HepG2 (cell line): ENCODE data around the gene EEFSEC. TPM values are rescaled to one million over a fixed set of nuclear protein-coding genes. Genes with fewer than 3 reads are reported as not detected.

Experiments
- ARID4A ChIP-seq: sonication (generic); formaldehyde crosslinking; IDR thresholded peaks from 2 replicates; pipeline ENCODE4 v1.5.0; 2020; ENCODE audit warnings: mild to moderate bottlenecking, missing genetic modification reagents, borderline replicate concordance
- CAMTA2 ChIP-seq: sonication (generic); formaldehyde crosslinking; IDR thresholded peaks from 2 replicates; pipeline ENCODE4 v1.4.0; 2020; ENCODE audit warnings: mild to moderate bottlenecking, missing genetic modification reagents, borderline replicate concordance
- E2F1 ChIP-seq: sonication (generic); formaldehyde crosslinking; IDR thresholded peaks from 2 replicates; pipeline ENCODE4 v1.5.0; 2020; ENCODE audit warnings: missing genetic modification reagents
- E2F2 ChIP-seq: sonication (generic); formaldehyde crosslinking; IDR thresholded peaks from 2 replicates; pipeline ENCODE4 v1.4.0; 2020; ENCODE audit warnings: missing genetic modification reagents, borderline replicate concordance
- FOXM1 ChIP-seq: sonication (generic); formaldehyde crosslinking; IDR thresholded peaks from 2 replicates; pipeline ENCODE4 v1.5.0; 2020; ENCODE audit warnings: missing genetic modification reagents
- GZF1 ChIP-seq: sonication (generic); formaldehyde crosslinking; IDR thresholded peaks from 2 replicates; pipeline ENCODE4 v1.5.1; 2020; ENCODE audit warnings: mild to moderate bottlenecking, missing genetic modification reagents
- HNF4G ChIP-seq, 2 experiments: sonication (generic) in 1 of 2; formaldehyde crosslinking in 1 of 2; IDR thresholded peaks; 2 replicates each; pipeline versions ENCODE4 v1.4.0 to v1.6.1; 2011 to 2020; ENCODE audit warnings: borderline replicate concordance in 2 of 2, low read depth in 2 of 2, mild to moderate bottlenecking in 2 of 2, low read length in 1 of 2, missing genetic modification reagents in 1 of 2, moderate library complexity in 1 of 2
- HOXA5 ChIP-seq: sonication (generic); formaldehyde crosslinking; IDR thresholded peaks from 2 replicates; pipeline ENCODE4 v1.4.0; 2020; ENCODE audit warnings: missing genetic modification reagents
- KLF9 ChIP-seq: IDR thresholded peaks from 2 replicates; pipeline ENCODE4 v1.6.1; 2016; ENCODE audit warnings: low read depth
- LCORL ChIP-seq, 2 experiments: fragments of 450-650 bp in 1 of 2; sonication (generic) in 1 of 2; formaldehyde crosslinking in 1 of 2; IDR thresholded peaks; 2 replicates each; pipeline versions ENCODE4 v1.5.0 to v1.6.1; 2017 to 2020; ENCODE audit warnings: antibody characterized with exemption in 1 of 2, missing genetic modification reagents in 1 of 2
- MIXL1 ChIP-seq: IDR thresholded peaks from 2 replicates; pipeline ENCODE4 v1.6.1; 2016
- NFKBIZ ChIP-seq: IDR thresholded peaks from 2 replicates; pipeline ENCODE4 v1.6.1; 2018; ENCODE audit warnings: missing genetic modification reagents, missing compliant biosample characterization
- PITX1 ChIP-seq: sonication (generic); formaldehyde crosslinking; IDR thresholded peaks from 2 replicates; pipeline ENCODE4 v1.5.1; 2020; ENCODE audit warnings: mild to moderate bottlenecking, missing genetic modification reagents
- RAD21 ChIP-seq: fragments of 450-650 bp; formaldehyde crosslinking; IDR thresholded peaks from 2 replicates; pipeline ENCODE4 v1.5.0; 2020; ENCODE audit warnings: mild to moderate bottlenecking
- RBM22 ChIP-seq: fragments of 200-400 bp; formaldehyde crosslinking; optimal IDR thresholded peaks from 2 replicates; pipeline ENCODE3; 2017; ENCODE audit warnings: mild to moderate bottlenecking, low read length, moderate library complexity
- SKI ChIP-seq: fragments of 450-650 bp; IDR thresholded peaks from one replicate; pipeline ENCODE4 v1.6.1; 2018; ENCODE audit warnings: mild to moderate bottlenecking; ENCODE audit not compliant: partially characterized antibody
- SNRNP70 ChIP-seq: fragments of 200-400 bp; formaldehyde crosslinking; IDR thresholded peaks from 2 replicates; pipeline ENCODE4 v1.6.1; 2017; ENCODE audit warnings: mild to moderate bottlenecking, low read depth, low read length, moderate library complexity
- THAP7 ChIP-seq: sonication (generic); formaldehyde crosslinking; IDR thresholded peaks from 2 replicates; pipeline ENCODE4 v1.8.1; 2023; ENCODE audit warnings: mild to moderate bottlenecking, missing genetic modification reagents
- ZNF33B ChIP-seq: sonication (generic); formaldehyde crosslinking; IDR thresholded peaks from 2 replicates; pipeline ENCODE4 v1.5.1; 2020; ENCODE audit warnings: mild to moderate bottlenecking, missing genetic modification reagents
- ZNF788 ChIP-seq: sonication (generic); formaldehyde crosslinking; IDR thresholded peaks from 2 replicates; pipeline ENCODE4 v1.5.0; 2020; ENCODE audit warnings: mild to moderate bottlenecking, missing genetic modification reagents, borderline replicate concordance
- polyA plus RNA-seq, 8 experiments: library from polyadenylated mRNA; depleted of rRNA in 3 of 8; stranded (reverse) in 7 of 8; unstranded in 1 of 8; fragments of >200 nt; fragmentation: Illumina TruSeq in 4 of 8; extraction: Trizol in 4 of 8; gene quantifications; 2 replicates each; pipeline versions ENCODE4 v1.2.1 to v1.2.3, GENCODE V29; 2011 to 2016; ENCODE audit warnings: low read depth in 4 of 8, missing spikeins in 1 of 8, mixed read lengths in 1 of 8; ENCODE audit not compliant: insufficient read depth in 1 of 8
- total RNA-seq, 5 experiments: library from RNA; depleted of rRNA; stranded (reverse); fragments of >200 nt; fragmentation: Illumina TruSeq; extraction: Trizol; gene quantifications; 2 replicates each; pipeline ENCODE4 v1.2.3, GENCODE V29; 2016; ENCODE audit warnings: low read depth in 1 of 5

Gene EEFSEC
- total and polyA plus RNA-seq, 2 of the 13 experiments (the other 11 are each of a cell fraction or from before 2014, with no cell fraction given): 6.4 to 24.2 TPM

GRCh38 chr3:128360705-128361271 lies 207.5 kb downstream of the EEFSEC start (continued):
- TF ChIP-seq KLF9 (CRISPR knock-in tag): no peak
- no peak for TF ChIP-seq ZNF788 (CRISPR knock-in tag)
- no peak for TF ChIP-seq RAD21 (CRISPR knock-in tag)
- TF ChIP-seq E2F1 (CRISPR knock-in tag): no peak
- peak; percentile 24; the same call in 1 of the 2 replicates for TF ChIP-seq PITX1 (CRISPR knock-in tag)
- no peak for TF ChIP-seq E2F2
- no peak for TF ChIP-seq RBM22
- TF ChIP-seq SKI: peak; percentile 92
- TF ChIP-seq NFKBIZ: no peak
- TF ChIP-seq ARID4A (CRISPR knock-in tag): no peak
- no peak for TF ChIP-seq SNRNP70
- no peak for TF ChIP-seq ZNF33B (CRISPR knock-in tag)
- TF ChIP-seq HOXA5 (CRISPR knock-in tag): no peak
- peak; percentile 47; the same call in 1 of the 2 replicates for TF ChIP-seq HNF4G (IDR thresholded peaks at IDR 0.05; ENCODE audit: borderline replicate concordance, low read depth, low read length)
- TF ChIP-seq HNF4G (CRISPR knock-in tag; IDR thresholded peaks at IDR 0.05; ENCODE audit: borderline replicate concordance, low read depth): no peak
- TF ChIP-seq CAMTA2 (CRISPR knock-in tag): no peak
- no peak for TF ChIP-seq LCORL (IDR thresholded peaks at IDR 0.05)
- TF ChIP-seq LCORL (CRISPR knock-in tag; IDR thresholded peaks at IDR 0.05): peak; percentile 85
- peak; percentile 47; the same call in 1 of the 2 replicates for TF ChIP-seq MIXL1
- no peak for TF ChIP-seq GZF1 (CRISPR knock-in tag)
- no peak for TF ChIP-seq THAP7 (CRISPR knock-in tag)
- TF ChIP-seq FOXM1 (CRISPR knock-in tag): no peak
